ENCODE results near the gene IFNGR1. TPM values are rescaled to one million over a fixed set of nuclear protein-coding genes. Genes with fewer than 3 reads are reported as not detected.

The IFNGR1 gene
- total RNA-seq, 1 donor from 2014 or later = 25.4 TPM

DNA sequence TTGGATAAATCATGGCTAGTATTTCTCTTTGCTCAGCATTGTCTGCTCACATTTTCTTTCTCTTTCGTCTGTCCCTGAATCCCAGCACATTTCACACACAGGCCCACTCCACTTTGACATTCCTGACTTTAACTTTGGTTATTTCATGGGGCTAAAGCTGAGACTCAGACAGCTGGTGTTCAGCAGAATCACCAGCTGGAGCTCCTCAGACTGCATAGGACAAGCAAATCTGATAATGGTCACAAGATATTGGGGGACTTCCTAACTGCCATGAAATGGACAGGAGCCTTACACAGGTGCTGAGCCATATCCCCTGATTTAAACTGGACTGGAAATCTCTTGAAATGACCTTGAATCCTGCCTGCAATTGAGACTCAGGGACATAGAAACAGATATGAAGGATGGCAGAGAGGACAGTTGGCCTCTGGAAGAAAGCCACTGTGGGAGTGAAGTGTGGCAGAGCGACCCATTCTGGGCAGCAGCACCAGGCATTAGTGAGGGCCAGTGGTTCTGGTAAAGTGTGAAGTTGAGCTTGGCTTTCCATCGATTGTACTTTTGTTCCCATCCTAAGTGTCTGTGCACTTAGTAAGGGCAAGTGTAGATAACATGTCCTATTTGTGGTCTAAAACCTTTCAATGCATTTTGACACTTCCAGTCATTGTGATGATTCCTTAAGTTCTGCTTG lies 10.0 kb upstream of the IFNGR1 start:
- Mint-ChIP-seq H3K4me1 (peaks cover 3% of the 10 kb centered on the region), H3K4me3 (no peak overlapping the region), H3K9me3 (no peaks in the 10 kb centered on the region), H3K36me3 (no peaks in the 10 kb centered on the region), H3K27ac (no peak overlapping the region), H3K27me3 (ENCODE audit: low read depth) (no peaks in the 10 kb centered on the region)
- DNase-seq (ENCODE audit: low spot score in 2 of 2, unreplicated experiment in 2 of 2) = no peak
- TF ChIP-seq, protein P1, sequence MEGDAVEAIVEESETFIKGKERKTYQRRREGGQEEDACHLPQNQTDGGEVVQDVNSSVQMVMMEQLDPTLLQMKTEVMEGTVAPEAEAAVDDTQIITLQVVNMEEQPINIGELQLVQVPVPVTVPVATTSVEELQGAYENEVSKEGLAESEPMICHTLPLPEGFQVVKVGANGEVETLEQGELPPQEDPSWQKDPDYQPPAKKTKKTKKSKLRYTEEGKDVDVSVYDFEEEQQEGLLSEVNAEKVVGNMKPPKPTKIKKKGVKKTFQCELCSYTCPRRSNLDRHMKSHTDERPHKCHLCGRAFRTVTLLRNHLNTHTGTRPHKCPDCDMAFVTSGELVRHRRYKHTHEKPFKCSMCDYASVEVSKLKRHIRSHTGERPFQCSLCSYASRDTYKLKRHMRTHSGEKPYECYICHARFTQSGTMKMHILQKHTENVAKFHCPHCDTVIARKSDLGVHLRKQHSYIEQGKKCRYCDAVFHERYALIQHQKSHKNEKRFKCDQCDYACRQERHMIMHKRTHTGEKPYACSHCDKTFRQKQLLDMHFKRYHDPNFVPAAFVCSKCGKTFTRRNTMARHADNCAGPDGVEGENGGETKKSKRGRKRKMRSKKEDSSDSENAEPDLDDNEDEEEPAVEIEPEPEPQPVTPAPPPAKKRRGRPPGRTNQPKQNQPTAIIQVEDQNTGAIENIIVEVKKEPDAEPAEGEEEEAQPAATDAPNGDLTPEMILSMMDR (IDR thresholded peaks at IDR 0.05; ENCODE audit: unreplicated experiment) = no peak

DNA sequence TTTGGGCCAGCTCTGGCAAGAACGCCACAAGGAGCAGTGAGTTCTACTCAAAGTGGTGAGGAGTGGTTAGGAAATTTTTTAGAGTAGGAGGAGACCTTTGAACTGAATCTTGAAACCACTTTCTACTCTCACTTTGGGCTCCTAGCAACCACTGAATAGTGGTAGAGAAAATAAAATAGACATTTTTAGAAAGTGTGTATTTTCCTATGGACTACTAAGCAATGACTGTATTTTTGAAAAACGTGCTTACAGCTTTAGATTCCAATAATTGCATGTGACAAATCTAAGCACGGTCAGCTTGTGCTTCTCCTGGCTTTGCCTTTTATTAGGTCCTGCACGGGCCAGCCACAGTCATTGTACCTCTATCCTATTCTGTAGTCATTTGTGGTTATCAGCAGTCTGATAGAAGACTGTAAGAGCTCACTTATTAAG lies 8.7 kb upstream of the IFNGR1 start:
- Mint-ChIP-seq H3K4me3 (no peak overlapping the region), H3K27ac (no peak overlapping the region), H3K27me3 (ENCODE audit: low read depth) (no peaks in the 10 kb centered on the region), H3K4me1 (no peaks in the 10 kb centered on the region), H3K36me3 (no peaks in the 10 kb centered on the region), H3K9me3 (no peaks in the 10 kb centered on the region)
- TF ChIP-seq, protein P1 (IDR thresholded peaks at IDR 0.05; ENCODE audit: unreplicated experiment) = no peak
- no peak for DNase-seq (ENCODE audit: low spot score in 2 of 2, unreplicated experiment in 2 of 2)

DNA sequence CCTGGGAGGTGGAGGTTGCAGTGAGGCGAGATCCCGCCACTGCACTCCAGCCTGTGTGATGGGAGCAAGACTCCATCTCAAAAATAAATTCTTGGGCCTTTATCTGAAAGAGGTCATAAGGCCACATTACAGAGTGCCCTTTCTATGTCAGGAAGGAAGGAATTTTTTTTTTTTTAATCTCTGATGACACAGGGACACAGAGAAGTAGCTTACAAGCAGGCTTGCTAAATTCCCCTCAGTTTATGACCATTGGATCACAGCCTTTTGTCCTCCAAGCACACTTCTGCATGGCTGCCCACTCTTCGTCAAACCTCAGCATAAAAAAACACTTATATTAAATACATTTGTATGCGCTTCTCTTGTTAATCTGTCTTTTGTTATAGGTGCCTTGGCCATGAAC lies 7.5 kb upstream of the IFNGR1 start:
- Mint-ChIP-seq H3K27ac (no peak overlapping the region), H3K4me3 (no peak overlapping the region), H3K36me3 (no peaks in the 10 kb centered on the region), H3K9me3 (no peaks in the 10 kb centered on the region), H3K4me1 (no peaks in the 10 kb centered on the region), H3K27me3 (ENCODE audit: low read depth) (no peaks in the 10 kb centered on the region)
- TF ChIP-seq, protein P1 (IDR thresholded peaks at IDR 0.05; ENCODE audit: unreplicated experiment) = no peak
- no peak for DNase-seq (ENCODE audit: low spot score in 2 of 2, unreplicated experiment in 2 of 2)

DNA sequence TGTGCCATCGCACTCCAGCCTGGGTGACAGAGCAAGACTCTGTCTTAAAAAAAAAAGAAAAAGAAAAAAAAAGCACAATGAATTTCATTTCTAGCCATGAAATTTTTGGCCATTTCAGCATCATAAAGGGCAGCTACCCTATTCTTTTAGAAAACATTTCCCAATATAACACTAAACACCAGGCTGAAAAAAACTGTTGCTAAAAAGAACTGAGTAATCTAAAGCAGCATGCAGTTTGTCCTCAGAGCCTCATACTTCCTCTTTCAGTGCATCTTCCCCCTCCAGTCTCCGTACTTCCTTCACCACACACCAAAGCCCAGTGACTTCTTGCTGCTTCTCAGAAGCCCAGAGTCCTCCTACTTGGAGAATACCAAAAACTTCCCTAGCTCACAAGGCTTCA lies 5.6 kb upstream of the IFNGR1 start:
- no peaks in the 10 kb centered on the region for H3K36me3 Mint-ChIP-seq
- H3K4me3 Mint-ChIP-seq = no peak overlapping the region
- TF ChIP-seq, protein P1 (IDR thresholded peaks at IDR 0.05; ENCODE audit: unreplicated experiment) = no peak
- H3K27ac Mint-ChIP-seq = no peak overlapping the region
- peaks cover 6% of the 10 kb centered on the region for H3K4me1 Mint-ChIP-seq
- H3K27me3 Mint-ChIP-seq (ENCODE audit: low read depth) = no peaks in the 10 kb centered on the region
- no peak for DNase-seq (ENCODE audit: low spot score in 2 of 2, unreplicated experiment in 2 of 2)
- no peaks in the 10 kb centered on the region for H3K9me3 Mint-ChIP-seq

DNA sequence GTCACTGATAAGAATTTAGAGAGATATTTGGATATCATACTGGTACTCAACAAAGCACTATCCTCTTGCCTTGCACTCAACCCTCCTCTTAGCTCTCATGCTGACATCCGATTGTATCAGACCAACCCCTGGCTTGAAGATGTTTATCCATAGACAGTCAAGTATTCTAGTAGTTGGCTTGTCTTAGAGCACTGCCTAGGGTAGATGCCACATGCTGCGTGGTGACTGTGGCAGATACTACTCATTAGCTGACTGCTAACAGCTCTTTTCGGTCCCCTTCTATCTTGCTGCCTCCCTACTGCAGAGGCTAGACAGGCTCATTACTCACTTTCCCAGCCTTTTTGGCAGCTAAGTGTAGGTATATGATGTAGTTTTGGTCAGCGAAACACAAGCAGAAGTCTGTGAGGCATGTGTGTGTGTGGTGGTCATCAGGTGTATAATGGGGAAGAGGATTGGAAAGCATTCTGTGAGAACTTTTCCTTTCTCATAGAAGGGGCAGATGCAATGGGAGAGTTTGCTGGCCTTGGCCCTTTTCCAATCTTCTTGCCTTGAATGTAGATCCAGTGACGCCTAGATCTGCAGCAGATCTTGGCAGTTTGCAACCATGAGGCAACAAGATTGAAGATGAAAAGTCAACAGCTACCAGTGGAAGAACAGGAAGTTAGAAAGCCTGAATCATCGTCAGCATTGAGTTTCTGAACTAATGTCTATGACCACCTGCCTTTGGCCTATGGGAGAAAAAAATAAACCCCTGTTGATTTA lies 4.4 kb upstream of the IFNGR1 start:
- Mint-ChIP-seq H3K27me3 (ENCODE audit: low read depth) (no peaks in the 10 kb centered on the region), H3K36me3 (no peaks in the 10 kb centered on the region), H3K4me1 (peaks cover 10% of the 10 kb centered on the region), H3K27ac (no peak overlapping the region), H3K4me3 (no peak overlapping the region), H3K9me3 (no peaks in the 10 kb centered on the region)
- TF ChIP-seq, protein P1 (IDR thresholded peaks at IDR 0.05; ENCODE audit: unreplicated experiment) = no peak
- DNase-seq (ENCODE audit: low spot score in 2 of 2, unreplicated experiment in 2 of 2) = no peak

All from mesothelial cell of epicardium (in vitro differentiated cells).